GM18870 (cell line): ENCODE results near the gene CEP97.
"Not testable (repeated sequence)": the region's sequence is repeated elsewhere in the genome, so short reads cannot be mapped to it uniquely, and the experiment has no call there.

Source experiments
- ATAC-seq: cut with Tn5 transposase; IDR thresholded peaks from one replicate; pipeline ENCODE4 v1.9.1; 2021; ENCODE audit warnings: moderate library complexity; ENCODE audit not compliant: unreplicated experiment

CEP97 gene

DNA sequence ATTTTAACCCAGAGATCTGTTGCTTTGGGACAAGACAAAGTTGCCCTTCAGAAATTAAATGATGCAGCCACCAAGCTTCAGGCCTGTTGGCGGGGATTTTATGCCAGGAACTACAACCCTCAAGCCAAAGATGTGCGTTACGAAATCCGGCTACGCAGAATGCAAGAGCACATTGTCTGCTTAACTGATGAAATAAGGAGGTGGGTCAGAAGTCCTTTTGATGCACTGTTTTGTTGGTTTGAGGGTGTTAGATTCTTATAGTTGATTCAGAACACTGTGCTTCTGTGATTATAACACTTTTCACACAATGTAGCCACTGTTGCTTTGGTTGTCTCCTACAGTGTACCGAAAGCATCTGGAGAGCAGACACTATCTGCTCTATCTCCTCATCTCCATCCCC is 33.8 kb downstream of the CEP97 start:
- no peak for ATAC-seq

DNA sequence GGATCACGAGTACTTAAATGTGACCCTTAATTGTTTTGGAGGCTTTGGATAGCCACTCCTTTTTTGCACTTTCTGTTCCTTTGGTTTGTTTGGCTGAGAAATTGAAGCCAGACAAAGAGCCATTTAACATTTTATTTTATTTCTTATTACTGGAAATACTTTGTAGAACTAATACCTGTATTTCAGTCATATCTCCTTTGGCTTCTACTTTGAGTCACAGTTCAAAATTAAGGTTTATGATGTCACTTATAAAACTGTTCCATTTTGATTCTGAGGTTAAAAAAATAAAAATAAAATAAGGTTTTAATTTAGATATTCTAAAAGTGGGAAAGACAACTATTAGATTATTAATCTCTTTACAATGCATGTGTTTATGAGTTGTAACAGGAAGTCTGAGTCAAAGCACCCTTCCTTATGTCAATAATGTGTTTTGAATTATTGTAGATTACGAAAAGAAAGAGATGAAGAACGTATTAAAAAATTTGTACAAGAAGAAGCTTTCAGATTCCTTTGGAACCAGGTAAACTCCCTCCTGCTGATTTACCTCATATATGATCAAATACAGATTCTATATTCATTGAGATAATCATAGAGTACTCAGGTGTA is 37.7 kb downstream of the CEP97 start:
- ATAC-seq: no peak

DNA sequence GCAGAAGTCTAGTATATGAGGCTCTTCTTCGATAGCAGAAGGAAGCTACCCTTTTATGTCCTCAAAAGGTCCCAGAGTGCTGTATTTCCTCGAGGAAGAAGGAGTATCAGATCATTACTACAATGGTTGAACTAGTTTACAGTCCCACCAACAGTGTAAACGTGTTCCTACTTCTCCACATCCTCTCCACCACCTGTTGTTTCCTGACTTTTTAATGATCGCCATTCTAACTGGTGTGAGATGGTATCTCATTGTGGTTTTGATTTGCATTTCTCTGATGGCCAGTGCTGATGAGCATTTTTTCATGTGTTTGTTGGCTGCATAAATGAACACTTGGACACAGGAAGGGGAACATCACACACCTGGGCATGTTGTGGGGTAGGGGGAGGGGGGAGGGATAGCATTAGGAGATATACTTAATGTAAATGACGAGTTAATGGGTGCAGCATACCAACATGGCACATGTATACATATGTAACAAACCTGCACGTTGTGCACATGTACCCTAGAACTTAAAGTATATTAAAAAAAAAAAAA is 53.4 kb downstream of the CEP97 start:
- not testable (repeated sequence) for ATAC-seq

- peak; percentile 13 for ATAC-seq
Observed at GRCh38 chr3:101778385-101779046, 54.1 kb downstream of the CEP97 start.

DNA sequence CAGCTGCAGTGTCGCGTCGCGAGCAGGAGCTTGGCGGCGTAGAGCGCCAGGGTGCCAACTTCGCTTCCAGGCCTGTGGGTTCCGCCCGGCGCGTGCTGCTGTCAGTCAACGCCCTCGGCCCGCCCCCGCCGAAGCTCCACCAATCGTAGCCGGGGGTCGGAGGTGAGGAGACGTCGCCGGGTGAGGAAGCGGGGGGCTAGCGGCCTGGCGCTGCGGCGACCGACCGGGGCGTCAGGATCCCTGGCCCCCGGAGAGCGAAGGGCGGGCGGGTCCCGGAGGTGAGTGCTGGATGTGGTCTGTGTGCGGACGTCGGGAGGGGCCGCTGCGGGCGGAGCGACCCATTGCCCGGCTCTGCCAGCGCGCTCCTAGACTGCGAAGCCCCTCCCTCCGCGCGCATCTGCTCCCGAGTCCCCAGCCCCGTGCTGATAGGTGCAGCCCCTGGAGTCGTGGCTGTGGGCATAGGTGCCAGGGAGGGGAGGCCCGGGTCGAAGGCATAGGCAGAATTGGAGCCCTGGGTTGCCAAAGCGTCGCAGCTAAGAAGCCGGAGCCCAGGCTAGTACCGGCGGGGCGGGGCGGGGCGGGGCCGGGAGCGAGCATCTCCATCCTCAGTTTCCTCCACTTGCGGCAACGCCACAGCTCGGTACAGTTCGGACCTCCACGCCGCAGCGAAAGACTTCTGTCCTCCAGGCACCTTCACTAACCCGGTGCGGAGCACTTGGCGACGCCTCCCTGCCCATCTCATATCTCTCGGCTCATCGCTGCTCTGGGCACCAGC is 54.8 kb downstream of the CEP97 start, which contains the start of gene NXPE3:
Gene NXPE3 (plus strand): TSS at position 165 of the 775 bp plus-strand sequence. CDS start 6,386 bp downstream, outside the sequence.
- peak; percentile 91 for ATAC-seq

DNA sequence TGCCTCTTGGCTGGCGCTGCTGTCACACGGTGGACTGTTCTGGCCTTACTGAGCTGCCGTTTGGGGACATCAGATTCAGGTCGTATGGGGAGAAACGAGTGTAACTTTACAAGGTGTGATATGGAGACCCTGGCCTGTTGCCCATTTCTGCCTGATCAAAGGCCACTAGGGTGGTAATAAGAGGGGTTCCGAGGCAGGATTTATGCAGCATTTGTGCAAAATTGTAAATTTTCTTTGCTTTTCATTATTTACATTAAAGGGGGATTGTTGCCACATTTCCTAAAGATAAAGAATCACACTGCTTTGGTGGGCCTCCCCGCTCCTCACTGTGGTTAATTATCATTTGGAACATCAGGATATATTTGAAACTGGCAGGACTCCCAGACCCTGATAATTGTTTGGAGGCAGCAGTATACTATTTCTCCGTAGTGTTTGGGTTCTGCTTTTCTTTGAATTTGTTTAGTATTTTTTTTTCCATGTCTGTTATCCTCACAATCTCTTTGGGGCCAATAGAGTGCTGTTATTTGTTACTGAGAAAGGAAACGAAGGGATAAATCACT is 55.5 kb downstream of the CEP97 start:
- ATAC-seq: no peak

DNA sequence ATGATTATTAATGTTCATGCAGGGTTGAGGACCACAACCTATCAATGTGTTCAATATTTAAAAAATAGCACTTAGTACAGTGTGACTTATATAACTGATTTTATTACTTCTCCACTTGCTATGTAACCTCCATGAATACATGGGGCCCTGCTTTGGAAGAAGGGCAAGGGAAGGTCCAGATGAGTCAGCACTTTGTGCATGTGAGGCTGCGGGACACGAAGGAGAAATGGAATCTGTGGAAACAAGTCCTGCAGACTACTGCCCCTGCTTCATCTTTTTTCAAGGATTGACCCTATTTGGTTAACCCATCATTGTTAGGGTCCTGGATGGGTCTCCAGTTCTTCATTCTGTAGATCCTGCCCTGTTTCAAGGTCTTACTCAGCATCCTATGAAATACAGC is 56.2 kb downstream of the CEP97 start:
- no peak for ATAC-seq

DNA sequence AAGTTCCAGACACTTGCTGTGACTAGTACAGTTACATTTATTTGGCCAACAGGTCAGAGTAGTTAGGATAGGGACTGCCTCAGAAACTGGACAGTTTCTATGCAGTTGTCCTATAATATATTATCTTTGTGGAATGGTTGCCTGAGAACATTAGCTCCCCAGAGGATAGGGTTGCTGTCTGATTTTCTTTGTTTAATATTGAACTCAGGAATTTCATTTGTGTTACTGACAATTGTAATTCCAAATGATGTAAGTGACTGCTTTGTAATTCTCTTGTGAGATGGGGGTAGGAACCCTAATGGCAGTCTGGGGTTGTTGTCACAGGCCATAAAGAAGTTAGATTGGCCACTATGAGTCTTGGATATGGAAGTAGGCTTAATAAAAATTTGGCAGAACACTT is 56.8 kb downstream of the CEP97 start:
- ATAC-seq: no peak

DNA sequence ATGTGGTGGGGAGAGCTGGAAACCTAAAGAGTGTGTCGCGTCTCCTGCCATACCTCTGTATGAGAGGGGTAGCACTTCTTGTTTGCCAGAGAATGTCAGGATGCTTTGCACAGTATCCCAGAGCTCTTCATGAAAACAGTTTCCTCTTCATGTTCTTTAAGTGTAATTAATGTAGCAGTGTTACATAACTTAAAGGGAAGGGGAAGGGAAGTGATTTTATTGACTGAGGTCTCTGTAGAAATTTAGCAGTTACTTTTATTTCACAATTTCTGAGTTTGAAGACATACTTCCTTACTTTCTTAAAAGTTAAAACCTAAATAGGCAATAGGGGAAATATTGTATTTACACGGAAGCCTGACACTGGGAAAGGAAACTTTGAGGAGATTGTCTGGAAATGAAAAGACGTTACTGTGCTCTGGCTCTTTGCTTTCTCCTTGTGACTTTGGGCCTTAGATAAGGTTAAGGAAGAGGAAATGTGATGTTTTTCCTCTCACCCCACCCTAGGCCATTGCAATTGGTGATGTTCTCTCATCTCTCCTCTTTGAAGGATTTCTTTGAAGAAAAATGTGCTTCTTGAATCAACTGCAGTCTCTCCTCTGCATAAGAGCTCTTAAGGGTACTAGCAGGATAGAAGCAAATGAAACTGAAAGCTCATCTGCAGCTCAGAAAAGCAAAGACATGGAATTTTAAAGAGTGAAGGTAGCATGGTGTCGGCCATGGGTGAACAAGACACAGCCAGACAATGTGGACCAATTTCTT is 60.6 kb downstream of the CEP97 start:
- ATAC-seq: no peak

GRCh38 chr3:101791778-101792177 is 67.4 kb downstream of the CEP97 start:
- ATAC-seq: peak; percentile 99

DNA sequence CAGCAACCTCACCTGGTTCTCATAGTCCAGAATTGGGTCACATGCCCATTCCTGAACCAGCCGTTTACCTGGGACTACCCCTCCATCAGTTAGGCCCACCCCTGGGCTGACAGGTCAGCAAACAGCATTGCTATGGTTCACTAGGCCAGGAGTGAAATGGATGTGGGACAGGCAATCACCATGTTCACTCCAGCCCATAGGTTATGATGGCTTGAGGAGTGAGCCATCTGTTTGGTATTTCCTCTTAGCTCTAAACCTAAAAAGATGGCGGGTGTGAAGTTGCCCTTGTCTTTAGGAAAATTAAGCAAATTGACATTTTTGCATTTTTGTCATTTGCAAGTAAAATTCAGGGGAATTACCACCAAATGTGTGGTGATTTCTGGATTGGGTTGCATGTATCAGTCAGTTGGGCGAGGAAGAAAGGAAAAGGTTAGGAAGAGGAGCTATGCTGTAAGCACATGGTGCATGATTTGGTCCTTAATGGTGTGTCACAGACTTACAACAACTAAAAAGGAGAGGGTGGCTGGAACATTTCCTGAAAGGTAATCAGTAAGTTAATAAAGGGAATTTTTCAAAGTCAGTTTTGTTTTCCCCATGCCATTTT is 71.8 kb downstream of the CEP97 start:
- ATAC-seq: no peak

GRCh38 chr3:101801174-101801573 is 76.8 kb downstream of the CEP97 start:
- no peak for ATAC-seq

GRCh38 chr3:101802179-101802578 is 77.8 kb downstream of the CEP97 start:
- no peak for ATAC-seq

DNA sequence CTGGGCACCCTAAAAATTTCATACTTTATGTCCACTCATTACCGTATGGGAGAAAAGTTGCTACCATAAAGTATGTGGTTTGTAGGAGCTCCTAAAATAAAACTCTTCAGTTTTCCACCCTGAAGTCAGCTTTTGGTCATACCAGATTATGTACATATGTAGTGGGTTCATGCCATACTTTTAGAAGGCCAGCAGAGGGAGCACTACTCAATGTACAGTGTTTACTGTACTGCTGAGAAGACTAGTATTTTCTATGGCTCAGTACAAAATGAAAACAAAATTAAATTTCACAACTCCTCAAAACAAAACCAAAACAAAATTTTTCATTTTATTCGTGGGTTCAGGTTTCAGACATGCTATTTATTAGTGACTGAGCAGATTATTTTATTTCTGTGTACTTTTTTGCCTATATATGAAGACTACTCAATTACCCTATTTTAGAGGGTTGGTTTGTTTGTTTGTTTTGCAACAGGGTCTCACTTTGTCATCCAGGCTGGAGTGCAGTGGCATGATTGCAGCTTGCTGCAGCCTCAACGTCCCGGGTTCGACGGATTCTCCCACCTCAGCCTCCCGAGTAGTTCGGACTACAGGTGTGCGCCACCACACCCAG is 78.9 kb downstream of the CEP97 start:
- peak; percentile 99 for ATAC-seq

DNA sequence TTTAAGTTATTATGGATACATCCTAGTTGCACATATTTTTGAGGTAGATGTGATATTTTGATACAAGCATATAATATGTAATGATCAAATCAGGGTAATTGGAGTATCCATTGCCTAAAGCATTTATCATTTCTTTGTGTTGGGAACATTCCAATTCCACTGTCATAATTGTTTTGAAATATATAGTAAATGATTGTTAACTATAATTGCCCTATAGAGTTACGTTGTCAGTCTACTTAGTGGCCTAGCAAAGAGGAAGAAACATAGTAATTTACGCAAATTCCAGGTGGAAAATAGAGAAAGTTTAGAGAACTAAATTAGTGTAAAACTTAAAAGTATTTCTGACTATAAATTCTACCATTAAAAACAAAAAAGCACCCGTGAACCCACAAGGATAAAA is 79.5 kb downstream of the CEP97 start:
- no peak for ATAC-seq

DNA sequence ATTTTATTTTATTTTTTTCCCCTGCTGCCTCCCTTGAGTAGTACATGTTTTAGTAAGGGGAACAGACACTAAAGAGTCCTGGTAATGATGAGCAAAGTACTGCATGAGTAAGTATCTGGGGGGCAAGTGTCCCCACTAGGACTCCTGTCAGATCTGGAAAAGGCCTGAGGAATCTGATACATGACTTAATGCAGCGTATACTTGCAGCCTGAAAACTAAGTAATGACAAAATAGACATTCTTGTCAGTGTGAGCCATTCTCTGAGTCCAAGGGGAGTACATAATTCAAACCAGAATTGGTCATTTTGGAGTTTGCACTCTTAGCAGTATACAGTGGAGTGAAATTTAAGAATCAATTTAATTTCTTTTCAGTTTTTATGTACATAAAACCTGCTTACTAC is 82.1 kb downstream of the CEP97 start:
- ATAC-seq: no peak

DNA sequence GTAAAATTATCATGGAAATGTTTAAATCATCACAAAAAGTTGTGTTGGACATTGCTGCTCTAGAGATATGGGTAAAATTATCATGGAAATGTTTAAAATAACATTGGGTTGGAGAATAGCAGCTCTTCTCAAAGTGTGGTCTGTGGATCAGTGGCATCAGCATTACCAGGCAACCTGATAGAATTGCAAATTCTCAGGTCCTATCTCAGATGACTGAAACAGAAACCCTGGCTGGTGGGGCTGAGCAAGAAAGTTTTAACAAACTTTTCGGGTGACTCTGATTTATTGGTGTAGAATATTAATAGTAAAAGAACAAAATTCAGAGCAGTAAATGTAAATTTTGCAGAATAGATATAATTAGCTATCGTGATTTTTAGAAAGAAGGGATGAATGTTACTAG is 83.5 kb downstream of the CEP97 start:
- peak; percentile 48 for ATAC-seq

- no peak for ATAC-seq
Observed at GRCh38 chr3:101809178-101810021, 85.0 kb downstream of the CEP97 start.

GRCh38 chr3:101810022-101810418 is 85.6 kb downstream of the CEP97 start:
- ATAC-seq: no peak
